Fibroblast of the conjunctiva (primary cell): ENCODE measurements around the gene P2RX1.
"Not testable (repeated sequence)": the region's sequence is repeated elsewhere in the genome, so short reads cannot be mapped to it uniquely, and the experiment has no call there.

Experiments
- DNase-seq: peaks from one replicate; pipeline ENCODE4 v3.0.0-alpha.2; 2010; ENCODE audit warnings: low read depth

The P2RX1 gene

GRCh38 chr17:3951420-3951819, 35.2 kb upstream of the P2RX1 start:
- DNase-seq = no peak

- no peak for DNase-seq
These were observed 34.7 kb upstream of the P2RX1 start for GRCh38 chr17:3951003-3951402.

GRCh38 chr17:3950584-3950983, 34.3 kb upstream of the P2RX1 start:
- DNase-seq = no peak

GRCh38 chr17:3949418-3949817, 33.2 kb upstream of the P2RX1 start:
- no peak for DNase-seq

- DNase-seq = not testable (repeated sequence)
These were observed 32.3 kb upstream of the P2RX1 start for GRCh38 chr17:3948551-3948950.

- no peak for DNase-seq
These were observed 31.1 kb upstream of the P2RX1 start for GRCh38 chr17:3947318-3947810.

- no peak for DNase-seq
These were observed 30.5 kb upstream of the P2RX1 start for GRCh38 chr17:3946711-3947235.

- DNase-seq = peak; percentile 40
These were observed 28.5 kb upstream of the P2RX1 start for GRCh38 chr17:3944485-3945388.

- DNase-seq = no peak
These were observed 27.1 kb upstream of the P2RX1 start for GRCh38 chr17:3943240-3943891.

- DNase-seq = no peak
These were observed 24.9 kb upstream of the P2RX1 start for GRCh38 chr17:3940965-3941698.

GRCh38 chr17:3937359-3937758, 21.1 kb upstream of the P2RX1 start:
- DNase-seq = no peak

- no peak for DNase-seq
These were observed 19.6 kb upstream of the P2RX1 start for GRCh38 chr17:3935825-3936355.

GRCh38 chr17:3935140-3935542, 18.9 kb upstream of the P2RX1 start:
- DNase-seq = peak; percentile 13

GRCh38 chr17:3929764-3930163, 13.5 kb upstream of the P2RX1 start:
- no peak for DNase-seq

GRCh38 chr17:3929181-3929580, 12.9 kb upstream of the P2RX1 start:
- DNase-seq = no peak

- DNase-seq = no peak
These were observed 12.1 kb upstream of the P2RX1 start for GRCh38 chr17:3928406-3928805.

GRCh38 chr17:3927628-3928340, 11.5 kb upstream of the P2RX1 start:
- DNase-seq = no peak

GRCh38 chr17:3926860-3927627, 10.8 kb upstream of the P2RX1 start:
- no peak for DNase-seq

- DNase-seq = no peak
These were observed 9.6 kb upstream of the P2RX1 start for GRCh38 chr17:3925684-3926485.
